ENCODE results near the gene ATE1.

The ATE1 gene

GRCh38 chr10:121865554-121865953 is 62.3 kb downstream of the ATE1 start:
- DNase-seq (ENCODE audit: low spot score), result no peak

- DNase-seq (ENCODE audit: low spot score), result no peak
Observed at GRCh38 chr10:121864653-121865052, 63.2 kb downstream of the ATE1 start.

GRCh38 chr10:121864168-121864567 is 63.7 kb downstream of the ATE1 start:
- no peak for DNase-seq (ENCODE audit: low spot score)

- no peak for DNase-seq (ENCODE audit: low spot score)
Observed at GRCh38 chr10:121862649-121863048, 65.2 kb downstream of the ATE1 start.

GRCh38 chr10:121862042-121862441 is 65.8 kb downstream of the ATE1 start:
- DNase-seq (ENCODE audit: low spot score), result no peak

GRCh38 chr10:121860810-121861209 is 67.0 kb downstream of the ATE1 start:
- DNase-seq (ENCODE audit: low spot score), result no peak

- DNase-seq (ENCODE audit: low spot score), result no peak
Observed at GRCh38 chr10:121854809-121855445, 72.9 kb downstream of the ATE1 start.

GRCh38 chr10:121853950-121854349 is 73.9 kb downstream of the ATE1 start:
- DNase-seq (ENCODE audit: low spot score), result no peak

GRCh38 chr10:121851786-121852185 is 76.0 kb downstream of the ATE1 start:
- DNase-seq (ENCODE audit: low spot score), result no peak

- no peak for DNase-seq (ENCODE audit: low spot score)
Observed at GRCh38 chr10:121848082-121848481, 79.7 kb downstream of the ATE1 start.

GRCh38 chr10:121846555-121846954 is 81.3 kb downstream of the ATE1 start:
- no peak for DNase-seq (ENCODE audit: low spot score)

GRCh38 chr10:121845044-121845784 is 82.6 kb downstream of the ATE1 start:
- DNase-seq (ENCODE audit: low spot score), result no peak

- DNase-seq (ENCODE audit: low spot score), result no peak
Observed at GRCh38 chr10:121844537-121844936, 83.3 kb downstream of the ATE1 start.

GRCh38 chr10:121843379-121843778 is 84.5 kb downstream of the ATE1 start:
- no peak for DNase-seq (ENCODE audit: low spot score)

- DNase-seq (ENCODE audit: low spot score), result no peak
Observed at GRCh38 chr10:121841862-121842261, 86.0 kb downstream of the ATE1 start.

GRCh38 chr10:121838931-121839330 is 88.9 kb downstream of the ATE1 start:
- no peak for DNase-seq (ENCODE audit: low spot score)

GRCh38 chr10:121838149-121838548 is 89.7 kb downstream of the ATE1 start:
- DNase-seq (ENCODE audit: low spot score), result no peak

- DNase-seq (ENCODE audit: low spot score), result no peak
Observed at GRCh38 chr10:121836171-121836570, 91.7 kb downstream of the ATE1 start.

- no peak for DNase-seq (ENCODE audit: low spot score)
Observed at GRCh38 chr10:121835376-121835775, 92.5 kb downstream of the ATE1 start.

GRCh38 chr10:121834757-121835156 is 93.1 kb downstream of the ATE1 start:
- DNase-seq (ENCODE audit: low spot score), result no peak

- DNase-seq (ENCODE audit: low spot score), result no peak
Observed at GRCh38 chr10:121833387-121833786, 94.4 kb downstream of the ATE1 start.

- no peak for DNase-seq (ENCODE audit: low spot score)
Observed at GRCh38 chr10:121832647-121833046, 95.2 kb downstream of the ATE1 start.

GRCh38 chr10:121831777-121832176 is 96.1 kb downstream of the ATE1 start:
- no peak for DNase-seq (ENCODE audit: low spot score)

GRCh38 chr10:121831237-121831636 is 96.6 kb downstream of the ATE1 start:
- no peak for DNase-seq (ENCODE audit: low spot score)
